GM04503 (cell line): ENCODE measurements around the gene CEP104.

Source experiments
- DNase-seq: peaks from one replicate; pipeline ENCODE4 v3.0.0-alpha.2; 2012; ENCODE audit warnings: low read depth

Gene CEP104

GRCh38 chr1:3762151-3762872 lies 94.7 kb downstream of the CEP104 start:
- DNase-seq = no peak
